ENCODE results near the gene CORO7.

Gene CORO7

GRCh38 chr16:4416200-4417032 lies at the start of gene CORO7:
TSS of gene CORO7 (minus strand) at chr16:4416596. CDS start at chr16:4416518, 78 bp downstream.
- DNase-seq, result peak; percentile 96

GRCh38 chr16:4463522-4464163 lies 47.2 kb upstream of the CORO7 start:
- no peak for DNase-seq

- no peak for DNase-seq
These were observed 45.1 kb upstream of the CORO7 start for GRCh38 chr16:4461250-4462085.

- no peak for DNase-seq
These were observed 44.5 kb upstream of the CORO7 start for GRCh38 chr16:4460936-4461249.

GRCh38 chr16:4455951-4456350 lies 39.6 kb upstream of the CORO7 start:
- DNase-seq, result no peak

- no peak for DNase-seq
These were observed 38.7 kb upstream of the CORO7 start for GRCh38 chr16:4455081-4455480.

GRCh38 chr16:4454623-4455022 lies 38.2 kb upstream of the CORO7 start:
- no peak for DNase-seq

- no peak for DNase-seq
These were observed 36.3 kb upstream of the CORO7 start for GRCh38 chr16:4452674-4453073.

GRCh38 chr16:4450931-4451519 lies 34.6 kb upstream of the CORO7 start:
- DNase-seq, result peak; percentile 67

- no peak for DNase-seq
These were observed 34.0 kb upstream of the CORO7 start for GRCh38 chr16:4450430-4450829.

- no peak for DNase-seq
These were observed 27.6 kb upstream of the CORO7 start for GRCh38 chr16:4443986-4444385.

- DNase-seq, result no peak
These were observed 26.9 kb upstream of the CORO7 start for GRCh38 chr16:4443271-4443670.

GRCh38 chr16:4442371-4442770 lies 26.0 kb upstream of the CORO7 start:
- no peak for DNase-seq

GRCh38 chr16:4437366-4437765 lies 21.0 kb upstream of the CORO7 start:
- no peak for DNase-seq

GRCh38 chr16:4435337-4436067 lies 19.1 kb upstream of the CORO7 start:
- no peak for DNase-seq

- DNase-seq, result no peak
These were observed 17.8 kb upstream of the CORO7 start for GRCh38 chr16:4433914-4434787.

- no peak for DNase-seq
These were observed 16.8 kb upstream of the CORO7 start for GRCh38 chr16:4433228-4433627.

GRCh38 chr16:4431023-4431422 lies 14.6 kb upstream of the CORO7 start:
- DNase-seq, result no peak

- no peak for DNase-seq
These were observed 12.1 kb upstream of the CORO7 start for GRCh38 chr16:4428500-4428899.

GRCh38 chr16:4426722-4427372 lies 10.5 kb upstream of the CORO7 start:
- DNase-seq, result no peak

Data from right hindlimb (tissue), 1 donor.